Thyroid gland (tissue), 4 donors: ENCODE data around the gene BCS1L. TPM values are rescaled to one million over a fixed set of nuclear protein-coding genes. Genes with fewer than 3 reads are reported as not detected.

Experiments
- DNase-seq, 2 donors: peaks; one replicate each; pipeline ENCODE4 v3.0.0-alpha.2; 2019
- H3K27ac ChIP-seq, 3 donors: fragments of 200-600 bp; sonication (generic); 1 replicate in 2 of 3; 2 replicates in 1 of 3; pipeline ENCODE4 v1.5.1; 2016 to 2019; ENCODE audit warnings: mild to moderate bottlenecking in 1 of 3, moderate library complexity in 1 of 3
- H3K27me3 ChIP-seq: fragments of 200-600 bp; sonication (generic); one replicate; pipeline ENCODE4 v1.5.1; 2019
- H3K36me3 ChIP-seq, 2 donors: fragments of 200-600 bp; sonication (generic); one replicate each; pipeline ENCODE4 v1.5.1; 2016 to 2019
- H3K4me1 ChIP-seq, 2 donors: fragments of 200-600 bp; sonication (generic); one replicate each; pipeline ENCODE4 v1.5.1; 2017 to 2019
- H3K4me3 ChIP-seq, 3 donors: fragments of 200-600 bp; sonication (generic); replicated peaks in 1 of 3; 1 replicate in 2 of 3; 2 replicates in 1 of 3; pipeline ENCODE4 v1.5.1; 2016; ENCODE audit warnings: mild to moderate bottlenecking in 1 of 3
- H3K9me3 ChIP-seq: fragments of 200-600 bp; sonication (generic); one replicate; pipeline ENCODE4 v1.5.1; 2017
- POLR2A ChIP-seq, 2 donors: fragments of 450-650 bp; IDR thresholded peaks; one replicate each; pipeline ENCODE4 v1.6.1; 2017; ENCODE audit warnings: antibody characterized with exemption in 2 of 2, mild to moderate bottlenecking in 2 of 2, moderate library complexity in 1 of 2
- WGBS, 2 donors: methylation state at CpG; one replicate each; pipeline ENCODE4 v1.1.5; 2017; 5-methylcytosine and 5-hydroxymethylcytosine counted together
- intact Hi-C: fragments of 100-400 bp; cut with DNase I; formaldehyde crosslinking; loops from one replicate; pipeline ENCODE4 v1.15.1; 2023
- total RNA-seq, 4 donors: library from RNA; depleted of rRNA; stranded (reverse); fragments of >200 nt; gene quantifications; one replicate each; pipeline ENCODE4 v1.2.3, GENCODE V29; 2016
- TF ChIP-seq, protein P1 (sequence below), 6 experiments: fragments of 200-600 bp in 3 of 6; fragments of 450-650 bp in 3 of 6; sonication (generic) in 3 of 6; IDR thresholded peaks; one replicate each; pipeline ENCODE4 v1.5.1; 2016 to 2019; ENCODE audit warnings: antibody characterized with exemption in 6 of 6, mild to moderate bottlenecking in 2 of 6, inconsistent platforms in 1 of 6, moderate library complexity in 1 of 6

Gene BCS1L
- total RNA-seq, 4 donors from 2014 or later: 17.7 to 38.9 (median 26.5) TPM

DNA sequence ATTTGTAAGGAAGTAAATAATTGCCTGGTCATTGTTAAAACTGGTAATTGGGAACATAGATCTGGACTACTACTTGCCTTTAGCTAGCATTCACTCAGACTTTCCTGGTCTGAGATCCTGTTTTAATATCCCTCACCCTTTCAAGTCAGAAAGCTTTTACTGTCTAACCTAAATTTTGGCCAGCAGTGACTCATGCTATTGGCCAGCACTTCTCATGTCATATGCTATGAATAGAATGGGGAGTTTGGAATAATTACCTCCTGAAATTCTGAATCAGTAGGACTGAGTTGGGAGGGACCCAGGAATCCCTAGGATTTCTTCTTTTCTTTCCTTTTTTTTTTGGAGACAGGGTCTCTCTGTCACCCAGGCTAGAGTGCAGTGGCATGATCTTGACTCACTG is 31.8 kb downstream of the BCS1L start:
- H3K36me3 ChIP-seq: peaks cover 49 to 56% of the 10 kb centered on the region in 2 donors
- no peak for DNase-seq
- H3K9me3 ChIP-seq: no peaks in the 10 kb centered on the region
- no peak for TF ChIP-seq POLR2A (IDR thresholded peaks at IDR 0.05)
- TF ChIP-seq, protein P1, sequence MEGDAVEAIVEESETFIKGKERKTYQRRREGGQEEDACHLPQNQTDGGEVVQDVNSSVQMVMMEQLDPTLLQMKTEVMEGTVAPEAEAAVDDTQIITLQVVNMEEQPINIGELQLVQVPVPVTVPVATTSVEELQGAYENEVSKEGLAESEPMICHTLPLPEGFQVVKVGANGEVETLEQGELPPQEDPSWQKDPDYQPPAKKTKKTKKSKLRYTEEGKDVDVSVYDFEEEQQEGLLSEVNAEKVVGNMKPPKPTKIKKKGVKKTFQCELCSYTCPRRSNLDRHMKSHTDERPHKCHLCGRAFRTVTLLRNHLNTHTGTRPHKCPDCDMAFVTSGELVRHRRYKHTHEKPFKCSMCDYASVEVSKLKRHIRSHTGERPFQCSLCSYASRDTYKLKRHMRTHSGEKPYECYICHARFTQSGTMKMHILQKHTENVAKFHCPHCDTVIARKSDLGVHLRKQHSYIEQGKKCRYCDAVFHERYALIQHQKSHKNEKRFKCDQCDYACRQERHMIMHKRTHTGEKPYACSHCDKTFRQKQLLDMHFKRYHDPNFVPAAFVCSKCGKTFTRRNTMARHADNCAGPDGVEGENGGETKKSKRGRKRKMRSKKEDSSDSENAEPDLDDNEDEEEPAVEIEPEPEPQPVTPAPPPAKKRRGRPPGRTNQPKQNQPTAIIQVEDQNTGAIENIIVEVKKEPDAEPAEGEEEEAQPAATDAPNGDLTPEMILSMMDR (IDR thresholded peaks at IDR 0.05): no peak
- H3K4me1 ChIP-seq: no peaks in the 10 kb centered on the region
- intact Hi-C loops: no loop called here
- H3K27me3 ChIP-seq: no peaks in the 10 kb centered on the region
- H3K4me3 ChIP-seq: no peak overlapping the region
- no peak overlapping the region for H3K27ac ChIP-seq

DNA sequence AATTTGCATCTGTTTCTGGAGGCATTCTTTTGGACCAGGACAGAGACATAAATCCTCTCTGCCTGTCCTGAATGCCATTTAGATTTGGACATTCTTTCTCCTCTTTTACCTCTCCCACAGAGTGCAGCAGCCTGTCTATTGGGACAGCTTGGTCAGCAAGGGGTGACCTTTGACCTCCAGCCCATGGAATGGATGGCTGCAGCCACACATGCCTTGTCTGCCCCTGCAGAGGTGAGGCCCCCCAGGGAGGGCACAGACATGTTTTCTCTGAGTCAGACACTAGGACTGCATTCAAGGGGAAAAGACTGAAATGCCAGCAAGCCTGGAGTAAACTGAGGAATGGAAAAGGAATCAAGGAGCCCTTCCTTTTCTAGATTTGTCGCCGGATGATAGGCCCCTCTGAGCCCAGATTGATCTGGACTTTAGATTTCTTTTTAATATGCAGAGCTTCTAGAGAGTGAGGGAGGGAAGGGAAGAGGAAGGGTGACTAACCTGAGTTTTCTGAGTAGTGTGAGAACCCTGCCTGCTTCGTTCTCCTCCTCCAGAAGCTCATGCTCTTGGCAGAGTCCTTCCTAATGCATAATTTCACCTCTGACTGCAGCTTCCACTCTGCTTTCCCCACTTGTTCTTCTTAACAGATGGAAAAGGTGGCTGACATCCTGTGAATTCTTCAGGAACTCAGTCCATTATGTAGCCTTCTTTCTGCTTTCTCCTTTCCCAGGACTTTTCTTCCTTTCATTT is 35.1 kb downstream of the BCS1L start:
- intact Hi-C loops: no loop called here
- 92 to 95% methylated on average over 3 of the region's 3 CpGs for WGBS, 2 donors
- H3K36me3 ChIP-seq: peaks cover 56 to 71% of the 10 kb centered on the region in 2 donors
- H3K4me3 ChIP-seq: no peak overlapping the region
- no peaks in the 10 kb centered on the region for H3K27me3 ChIP-seq
- no peaks in the 10 kb centered on the region for H3K9me3 ChIP-seq
- H3K27ac ChIP-seq: no peak overlapping the region
- no peak for TF ChIP-seq POLR2A (IDR thresholded peaks at IDR 0.05)
- TF ChIP-seq, protein P1 (IDR thresholded peaks at IDR 0.05): no peak
- H3K4me1 ChIP-seq: no peaks in the 10 kb centered on the region
- DNase-seq: no peak

DNA sequence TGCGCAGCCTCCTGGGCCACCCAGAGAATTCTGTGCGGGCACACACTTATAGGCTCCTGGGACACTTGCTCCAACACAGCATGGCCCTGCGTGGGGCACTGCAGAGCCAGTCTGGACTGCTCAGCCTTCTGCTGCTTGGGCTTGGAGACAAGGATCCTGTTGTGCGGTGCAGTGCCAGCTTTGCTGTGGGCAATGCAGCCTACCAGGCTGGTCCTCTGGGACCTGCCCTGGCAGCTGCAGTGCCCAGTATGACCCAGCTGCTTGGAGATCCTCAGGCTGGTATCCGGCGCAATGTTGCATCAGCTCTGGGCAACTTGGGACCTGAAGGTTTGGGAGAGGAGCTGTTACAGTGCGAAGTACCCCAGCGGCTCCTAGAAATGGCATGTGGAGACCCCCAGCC is 39.4 kb downstream of the BCS1L start:
- no peaks in the 10 kb centered on the region for H3K9me3 ChIP-seq
- H3K27ac ChIP-seq: no peak overlapping the region
- no peak overlapping the region for H3K4me3 ChIP-seq
- peaks cover 30 to 33% of the 10 kb centered on the region in 2 donors for H3K36me3 ChIP-seq
- no peaks in the 10 kb centered on the region for H3K27me3 ChIP-seq
- no peak for DNase-seq
- no peaks in the 10 kb centered on the region for H3K4me1 ChIP-seq
- TF ChIP-seq, protein P1 (IDR thresholded peaks at IDR 0.05): no peak
- no peak for TF ChIP-seq POLR2A (IDR thresholded peaks at IDR 0.05)
- intact Hi-C loops: no loop called here
- 75 to 96% methylated on average over 4 to 5 of the region's 8 CpGs for WGBS, 2 donors

DNA sequence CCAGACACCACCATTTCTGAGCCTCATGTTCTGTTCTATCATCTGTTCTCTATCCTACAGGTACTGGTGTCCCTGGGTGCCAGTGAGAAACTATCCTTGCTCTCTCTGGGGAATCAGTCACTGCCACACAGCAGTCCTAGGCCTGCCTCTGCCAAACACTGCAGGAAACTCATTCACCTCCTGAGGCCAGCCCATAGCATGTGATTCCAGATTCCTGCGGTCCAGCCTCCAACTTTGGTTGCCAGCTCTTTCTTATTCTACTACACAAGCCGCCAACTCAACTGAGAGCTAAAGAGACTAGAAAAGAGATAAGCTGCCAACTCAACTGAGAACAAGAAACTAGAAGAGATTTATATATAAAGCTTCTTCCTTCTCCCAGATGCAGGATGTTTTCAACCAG is 42.3 kb downstream of the BCS1L start:
- H3K27ac ChIP-seq: no peak overlapping the region
- no peak for DNase-seq
- intact Hi-C loops: no loop called here
- TF ChIP-seq POLR2A (IDR thresholded peaks at IDR 0.05): no peak
- TF ChIP-seq, protein P1 (IDR thresholded peaks at IDR 0.05): no peak
- peaks cover 12 to 23% of the 10 kb centered on the region in 2 donors for H3K36me3 ChIP-seq
- H3K4me3 ChIP-seq: no peak overlapping the region
- 92 to 93% methylated on average over 2 of the region's 2 CpGs for WGBS, 2 donors
- H3K27me3 ChIP-seq: no peaks in the 10 kb centered on the region
- H3K4me1 ChIP-seq: no peaks in the 10 kb centered on the region
- no peaks in the 10 kb centered on the region for H3K9me3 ChIP-seq

DNA sequence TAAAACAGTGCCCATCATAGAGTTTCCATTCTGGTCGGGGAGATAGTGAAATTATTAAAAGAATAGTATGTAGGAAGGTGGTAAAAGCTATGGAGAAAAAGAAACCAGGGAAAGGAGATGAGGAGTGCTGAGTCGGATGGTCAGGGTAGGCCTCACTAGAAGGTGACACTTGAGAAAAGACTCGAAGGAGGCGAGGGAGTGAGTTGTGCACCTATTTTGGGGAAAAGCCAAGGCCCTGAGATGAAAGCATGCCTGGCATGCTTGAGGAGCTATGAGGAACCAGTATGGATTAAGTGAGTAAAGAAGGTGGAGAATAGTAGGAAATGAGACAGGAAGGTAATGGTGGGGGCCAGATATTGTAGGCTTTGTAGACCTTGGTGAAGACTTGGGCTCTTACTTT is 43.9 kb downstream of the BCS1L start:
- Histone ChIP-seq H3K9me3 (no peaks in the 10 kb centered on the region), H3K27ac (no peak overlapping the region), H3K4me3 (no peak overlapping the region), H3K27me3 (no peaks in the 10 kb centered on the region), H3K4me1 (no peaks in the 10 kb centered on the region), H3K36me3 (peaks cover 9 to 16% of the 10 kb centered on the region in 2 donors)
- intact Hi-C loops: no loop called here
- DNase-seq: no peak
- TF ChIP-seq POLR2A (IDR thresholded peaks at IDR 0.05): no peak
- TF ChIP-seq, protein P1 (IDR thresholded peaks at IDR 0.05): no peak
- 63 to 75% methylated on average over 4 of the region's 4 CpGs for WGBS, 2 donors
